ENCODE measurements around the gene ATP1A3.

DNA sequence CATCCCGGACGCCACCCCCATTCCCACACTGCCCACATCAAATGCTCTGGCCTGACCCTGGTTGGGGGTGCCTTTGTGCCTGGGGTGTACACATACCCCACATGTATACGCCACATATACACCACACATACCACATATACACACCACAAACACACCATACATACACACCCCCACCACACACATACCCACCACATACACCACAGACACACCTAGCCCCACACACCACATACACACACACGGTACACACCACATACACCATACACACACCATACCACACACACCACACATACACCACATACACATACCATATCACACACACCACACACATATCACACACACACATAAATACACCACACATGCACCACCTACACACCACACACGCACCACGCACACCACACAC, 75.9 kb downstream of the ATP1A3 start:
- TF ChIP-seq, protein P1, sequence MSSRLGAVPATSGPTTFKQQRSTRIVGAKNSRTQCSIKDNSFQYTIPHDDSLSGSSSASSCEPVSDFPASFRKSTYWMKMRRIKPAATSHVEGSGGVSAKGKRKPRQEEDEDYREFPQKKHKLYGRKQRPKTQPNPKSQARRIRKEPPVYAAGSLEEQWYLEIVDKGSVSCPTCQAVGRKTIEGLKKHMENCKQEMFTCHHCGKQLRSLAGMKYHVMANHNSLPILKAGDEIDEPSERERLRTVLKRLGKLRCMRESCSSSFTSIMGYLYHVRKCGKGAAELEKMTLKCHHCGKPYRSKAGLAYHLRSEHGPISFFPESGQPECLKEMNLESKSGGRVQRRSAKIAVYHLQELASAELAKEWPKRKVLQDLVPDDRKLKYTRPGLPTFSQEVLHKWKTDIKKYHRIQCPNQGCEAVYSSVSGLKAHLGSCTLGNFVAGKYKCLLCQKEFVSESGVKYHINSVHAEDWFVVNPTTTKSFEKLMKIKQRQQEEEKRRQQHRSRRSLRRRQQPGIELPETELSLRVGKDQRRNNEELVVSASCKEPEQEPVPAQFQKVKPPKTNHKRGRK (CRISPR knock-in tag; IDR thresholded peaks at IDR 0.05), result no peak
- TF ChIP-seq, protein P2, sequence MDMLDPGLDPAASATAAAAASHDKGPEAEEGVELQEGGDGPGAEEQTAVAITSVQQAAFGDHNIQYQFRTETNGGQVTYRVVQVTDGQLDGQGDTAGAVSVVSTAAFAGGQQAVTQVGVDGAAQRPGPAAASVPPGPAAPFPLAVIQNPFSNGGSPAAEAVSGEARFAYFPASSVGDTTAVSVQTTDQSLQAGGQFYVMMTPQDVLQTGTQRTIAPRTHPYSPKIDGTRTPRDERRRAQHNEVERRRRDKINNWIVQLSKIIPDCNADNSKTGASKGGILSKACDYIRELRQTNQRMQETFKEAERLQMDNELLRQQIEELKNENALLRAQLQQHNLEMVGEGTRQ (IDR thresholded peaks at IDR 0.05; ENCODE audit: low read depth, low read length), result no peak
- TF ChIP-seq, protein P2 (CRISPR knock-in tag; IDR thresholded peaks at IDR 0.05; ENCODE audit: borderline replicate concordance), result no peak
- TF ChIP-seq, protein P3, sequence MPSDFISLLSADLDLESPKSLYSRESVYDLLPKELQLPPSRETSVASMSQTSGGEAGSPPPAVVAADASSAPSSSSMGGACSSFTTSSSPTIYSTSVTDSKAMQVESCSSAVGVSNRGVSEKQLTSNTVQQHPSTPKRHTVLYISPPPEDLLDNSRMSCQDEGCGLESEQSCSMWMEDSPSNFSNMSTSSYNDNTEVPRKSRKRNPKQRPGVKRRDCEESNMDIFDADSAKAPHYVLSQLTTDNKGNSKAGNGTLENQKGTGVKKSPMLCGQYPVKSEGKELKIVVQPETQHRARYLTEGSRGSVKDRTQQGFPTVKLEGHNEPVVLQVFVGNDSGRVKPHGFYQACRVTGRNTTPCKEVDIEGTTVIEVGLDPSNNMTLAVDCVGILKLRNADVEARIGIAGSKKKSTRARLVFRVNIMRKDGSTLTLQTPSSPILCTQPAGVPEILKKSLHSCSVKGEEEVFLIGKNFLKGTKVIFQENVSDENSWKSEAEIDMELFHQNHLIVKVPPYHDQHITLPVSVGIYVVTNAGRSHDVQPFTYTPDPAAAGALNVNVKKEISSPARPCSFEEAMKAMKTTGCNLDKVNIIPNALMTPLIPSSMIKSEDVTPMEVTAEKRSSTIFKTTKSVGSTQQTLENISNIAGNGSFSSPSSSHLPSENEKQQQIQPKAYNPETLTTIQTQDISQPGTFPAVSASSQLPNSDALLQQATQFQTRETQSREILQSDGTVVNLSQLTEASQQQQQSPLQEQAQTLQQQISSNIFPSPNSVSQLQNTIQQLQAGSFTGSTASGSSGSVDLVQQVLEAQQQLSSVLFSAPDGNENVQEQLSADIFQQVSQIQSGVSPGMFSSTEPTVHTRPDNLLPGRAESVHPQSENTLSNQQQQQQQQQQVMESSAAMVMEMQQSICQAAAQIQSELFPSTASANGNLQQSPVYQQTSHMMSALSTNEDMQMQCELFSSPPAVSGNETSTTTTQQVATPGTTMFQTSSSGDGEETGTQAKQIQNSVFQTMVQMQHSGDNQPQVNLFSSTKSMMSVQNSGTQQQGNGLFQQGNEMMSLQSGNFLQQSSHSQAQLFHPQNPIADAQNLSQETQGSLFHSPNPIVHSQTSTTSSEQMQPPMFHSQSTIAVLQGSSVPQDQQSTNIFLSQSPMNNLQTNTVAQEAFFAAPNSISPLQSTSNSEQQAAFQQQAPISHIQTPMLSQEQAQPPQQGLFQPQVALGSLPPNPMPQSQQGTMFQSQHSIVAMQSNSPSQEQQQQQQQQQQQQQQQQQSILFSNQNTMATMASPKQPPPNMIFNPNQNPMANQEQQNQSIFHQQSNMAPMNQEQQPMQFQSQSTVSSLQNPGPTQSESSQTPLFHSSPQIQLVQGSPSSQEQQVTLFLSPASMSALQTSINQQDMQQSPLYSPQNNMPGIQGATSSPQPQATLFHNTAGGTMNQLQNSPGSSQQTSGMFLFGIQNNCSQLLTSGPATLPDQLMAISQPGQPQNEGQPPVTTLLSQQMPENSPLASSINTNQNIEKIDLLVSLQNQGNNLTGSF (CRISPR knock-in tag; IDR thresholded peaks at IDR 0.05), result no peak
- TF ChIP-seq NFYC (CRISPR knock-in tag; IDR thresholded peaks at IDR 0.05) (no peak), HDAC6 (IDR thresholded peaks at IDR 0.05; ENCODE audit: low read depth, low read length) (no peak), CBX1 (IDR thresholded peaks at IDR 0.05; ENCODE audit: low read depth) (no peak), SRSF9 (IDR thresholded peaks at IDR 0.05; ENCODE audit: borderline replicate concordance, insufficient read depth, low read depth, low read length, poor library complexity, severe bottlenecking) (no peak), NR2C2 (CRISPR knock-in tag; IDR thresholded peaks at IDR 0.05; ENCODE audit: borderline replicate concordance) (no peak), POLR2A (IDR thresholded peaks at IDR 0.05; ENCODE audit: insufficient read depth in 1 of 2, low read depth in 2 of 2, low read length in 2 of 2) (no peak), ARNT (IDR thresholded peaks at IDR 0.05) (no peak), EZH2 (conservative IDR thresholded peaks at IDR 0.05; ENCODE audit: low read depth, low read length) (no peak)

Data from HepG2 (cell line).